ENCODE results near the gene GORASP1. TPM values are rescaled to one million over a fixed set of nuclear protein-coding genes. Genes with fewer than 3 reads are reported as not detected.
A peak's percentile ranks its signal among the peaks of the same experiment; 100 is the strongest.

The GORASP1 gene
- polyA plus RNA-seq, 1 donor from 2014 or later, result 55.6 TPM

GRCh38 chr3:39109086-39109485 is 1.7 kb upstream of the GORASP1 start:
- H3K4me2 ChIP-seq (ENCODE audit: low read length), result no peak overlapping the region
- H3K27ac ChIP-seq (ENCODE audit: low read length), result no peak overlapping the region
- H3K9me3 ChIP-seq (ENCODE audit: low read length), result no peaks in the 10 kb centered on the region
- no peaks in the 10 kb centered on the region for H3K27me3 ChIP-seq (ENCODE audit: insufficient read depth, low read depth, low read length)
- H4K20me1 ChIP-seq (ENCODE audit: insufficient read depth), result no peaks in the 10 kb centered on the region
- TF ChIP-seq TAF1 (IDR thresholded peaks at IDR 0.05; ENCODE audit: low read depth) (no peak), REST (IDR thresholded peaks at IDR 0.05; ENCODE audit: borderline replicate concordance) (no peak), CTCF (IDR thresholded peaks at IDR 0.05; ENCODE audit: poor library complexity, severe bottlenecking) (no peak), SMC3 (conservative IDR thresholded peaks at IDR 0.05; ENCODE audit: poor library complexity) (no peak), EZH2 (IDR thresholded peaks at IDR 0.05; ENCODE audit: borderline replicate concordance, insufficient read depth, low read length, poor library complexity, severe bottlenecking) (no peak), RAD21 (conservative IDR thresholded peaks at IDR 0.05) (no peak), EP300 (conservative IDR thresholded peaks at IDR 0.05; ENCODE audit: poor library complexity, severe bottlenecking) (no peak), MXI1 (conservative IDR thresholded peaks at IDR 0.05; ENCODE audit: poor library complexity, severe bottlenecking) (no peak), POLR2AphosphoS5 (IDR thresholded peaks at IDR 0.05) (no peak)
- H3K4me3 ChIP-seq (ENCODE audit: low read length), result peak overlapping the region; percentile 99
- H2AFZ ChIP-seq (ENCODE audit: low read depth, low read length), result no peak overlapping the region
- peaks cover 16% of the 10 kb centered on the region for H3K79me2 ChIP-seq (replicated peaks; ENCODE audit: insufficient read depth, low read length)
- peaks cover 4% of the 10 kb centered on the region for H3F3A ChIP-seq (ENCODE audit: insufficient read depth, low read length, poor library complexity, severe bottlenecking)
- H3K36me3 ChIP-seq (ENCODE audit: insufficient read depth, low read length), result no peaks in the 10 kb centered on the region
- no peaks in the 10 kb centered on the region for H3K9me2 ChIP-seq (ENCODE audit: insufficient read depth, low read length)
- no peak overlapping the region for H3K9ac ChIP-seq (ENCODE audit: low read length)

GRCh38 chr3:39108200-39108710 is 828 bp upstream of the GORASP1 start:
- H3F3A ChIP-seq (ENCODE audit: insufficient read depth, low read length, poor library complexity, severe bottlenecking), result peaks cover 4% of the 10 kb centered on the region
- no peaks in the 10 kb centered on the region for H3K9me3 ChIP-seq (ENCODE audit: low read length)
- no peaks in the 10 kb centered on the region for H3K9me2 ChIP-seq (ENCODE audit: insufficient read depth, low read length)
- no peaks in the 10 kb centered on the region for H3K36me3 ChIP-seq (ENCODE audit: insufficient read depth, low read length)
- peak overlapping the region; percentile 83 for H3K9ac ChIP-seq (ENCODE audit: low read length)
- peak overlapping the region; percentile 88 for H3K4me2 ChIP-seq (ENCODE audit: low read length)
- H3K27me3 ChIP-seq (ENCODE audit: insufficient read depth, low read depth, low read length), result no peaks in the 10 kb centered on the region
- H3K4me3 ChIP-seq (ENCODE audit: low read length), result peak overlapping the region; percentile 99
- TF ChIP-seq CTCF (IDR thresholded peaks at IDR 0.05; ENCODE audit: poor library complexity, severe bottlenecking) (no peak), POLR2AphosphoS5 (IDR thresholded peaks at IDR 0.05) (no peak), RAD21 (conservative IDR thresholded peaks at IDR 0.05) (no peak), EP300 (conservative IDR thresholded peaks at IDR 0.05; ENCODE audit: poor library complexity, severe bottlenecking) (no peak), TAF1 (IDR thresholded peaks at IDR 0.05; ENCODE audit: low read depth) (no peak), MXI1 (conservative IDR thresholded peaks at IDR 0.05; ENCODE audit: poor library complexity, severe bottlenecking) (no peak), EZH2 (IDR thresholded peaks at IDR 0.05; ENCODE audit: borderline replicate concordance, insufficient read depth, low read length, poor library complexity, severe bottlenecking) (no peak), SMC3 (conservative IDR thresholded peaks at IDR 0.05; ENCODE audit: poor library complexity) (no peak), REST (IDR thresholded peaks at IDR 0.05; ENCODE audit: borderline replicate concordance) (no peak)
- peak overlapping the region; percentile 94 for H2AFZ ChIP-seq (ENCODE audit: low read depth, low read length)
- H3K27ac ChIP-seq (ENCODE audit: low read length), result peak overlapping the region; percentile 69
- H4K20me1 ChIP-seq (ENCODE audit: insufficient read depth), result no peaks in the 10 kb centered on the region
- peaks cover 21% of the 10 kb centered on the region for H3K79me2 ChIP-seq (replicated peaks; ENCODE audit: insufficient read depth, low read length)
